IMR-90 (cell line): ENCODE results near the gene MYO10. TPM values are rescaled to one million over a fixed set of nuclear protein-coding genes. Genes with fewer than 3 reads are reported as not detected.

Source experiments
- ATAC-seq: fragments of 200-7000 bp; cut with Tn5 transposase; 2 replicates; pipeline ENCODE4 v1.9.1; 2020; ENCODE audit warnings: low read depth, mild to moderate bottlenecking, moderate library complexity
- BruUV-seq: library from RNA; stranded (reverse); fragments of 400-500 nt; replicated peaks from 2 replicates; lab custom pipeline; 2021; lab: Mats Ljungman, UMichigan
- CTCF ChIA-PET: fragments of 300-600 bp; formaldehyde crosslinking; extraction: SDS; loops from one replicate; lab custom pipeline; 2021; ENCODE audit warnings: antibody characterized with exemption; lab: Yijun Ruan, JAX
- POLR2A ChIA-PET: fragments of 300-600 bp; sonication (Branson Sonifier 250); formaldehyde crosslinking; loops from one replicate; lab custom pipeline; 2022; ENCODE audit warnings: antibody characterized with exemption; ENCODE audit not compliant: unreplicated experiment; lab: Charles Lee
- DNase-seq: peaks from one replicate; pipeline ENCODE4 v3.0.0; 2013
- H2AFZ ChIP-seq: replicated peaks from 2 replicates; pipeline ENCODE3; 2013; ENCODE audit warnings: low read length, mild to moderate bottlenecking; ENCODE audit not compliant: poor library complexity
- H2AK5ac ChIP-seq: 2 replicates; pipeline ENCODE4 v1.6.1; 2013; ENCODE audit warnings: low read depth, low read length, inconsistent platforms
- H2AK9ac ChIP-seq: replicated peaks from 2 replicates; pipeline ENCODE3; 2013; ENCODE audit warnings: mild to moderate bottlenecking, low read depth, low read length, moderate library complexity; ENCODE audit not compliant: poor library complexity
- H2BK120ac ChIP-seq: 2 replicates; pipeline ENCODE4 v1.6.1; 2013; ENCODE audit warnings: low read depth, low read length, inconsistent platforms
- H2BK15ac ChIP-seq: 3 replicates; pipeline ENCODE4 v1.6.1; 2013; ENCODE audit warnings: low read depth, low read length, inconsistent platforms
- H2BK20ac ChIP-seq: 2 replicates; pipeline ENCODE4 v1.6.1; 2013; ENCODE audit warnings: low read depth, mild to moderate bottlenecking, inconsistent platforms, low read length, moderate library complexity
- H2BK5ac ChIP-seq: 2 replicates; pipeline ENCODE4 v1.6.1; 2013; ENCODE audit warnings: mild to moderate bottlenecking, low read depth, low read length, inconsistent platforms; ENCODE audit not compliant: poor library complexity, severe bottlenecking
- H3K14ac ChIP-seq: replicated peaks from 2 replicates; pipeline ENCODE4 v1.6.1; 2013; ENCODE audit warnings: low read depth, low read length, inconsistent platforms
- H3K18ac ChIP-seq: 2 replicates; pipeline ENCODE4 v1.6.1; 2013; ENCODE audit warnings: low read depth, low read length, control low read depth
- H3K23ac ChIP-seq: 2 replicates; pipeline ENCODE4 v1.6.1; 2013; ENCODE audit warnings: low read depth, low read length, inconsistent platforms
- H3K27ac ChIP-seq: 2 replicates; pipeline ENCODE4 v1.5.1; 2013; ENCODE audit warnings: mild to moderate bottlenecking, control low read depth, low read length; ENCODE audit not compliant: insufficient read depth
- H3K27me3 ChIP-seq: 2 replicates; pipeline ENCODE4 v1.6.1; 2013; ENCODE audit warnings: low read length; ENCODE audit not compliant: control insufficient read depth, insufficient read depth
- H3K36me3 ChIP-seq: 2 replicates; pipeline ENCODE4 v1.6.1; 2013; ENCODE audit warnings: low read length, mixed read lengths; ENCODE audit not compliant: control insufficient read depth, insufficient read depth
- H3K4ac ChIP-seq: 2 replicates; pipeline ENCODE4 v1.6.1; 2013; ENCODE audit warnings: low read depth, low read length, inconsistent platforms
- H3K4me1 ChIP-seq: 2 replicates; pipeline ENCODE4 v1.6.1; 2013; ENCODE audit warnings: low read length, mixed read lengths; ENCODE audit not compliant: control insufficient read depth, insufficient read depth
- H3K4me2 ChIP-seq: 2 replicates; pipeline ENCODE4 v1.6.1; 2013; ENCODE audit warnings: low read depth, mild to moderate bottlenecking, control low read depth, low read length, moderate library complexity
- H3K4me3 ChIP-seq: 2 replicates; pipeline ENCODE4 v1.5.1; 2013; ENCODE audit warnings: low read depth, mild to moderate bottlenecking, control low read depth, low read length, moderate library complexity; ENCODE audit not compliant: insufficient read depth
- H3K56ac ChIP-seq: 2 replicates; pipeline ENCODE4 v1.6.1; 2013; ENCODE audit warnings: low read length, inconsistent platforms; ENCODE audit not compliant: insufficient read depth; ENCODE audit errors: extremely low read depth
- H3K79me1 ChIP-seq, 2 experiments: 2 replicates each; pipeline ENCODE4 v1.6.1; 2013; ENCODE audit warnings: low read length in 2 of 2, inconsistent platforms in 1 of 2, low read depth in 1 of 2
- H3K9ac ChIP-seq: 2 replicates; pipeline ENCODE4 v1.6.1; 2013; ENCODE audit warnings: low read depth, low read length, control low read depth
- H3K9me1 ChIP-seq: 2 replicates; pipeline ENCODE4 v1.6.1; 2013; ENCODE audit warnings: low read length, inconsistent platforms; ENCODE audit not compliant: insufficient read depth
- H3K9me3 ChIP-seq: 2 replicates; pipeline ENCODE4 v1.6.1; 2013; ENCODE audit warnings: low read length; ENCODE audit not compliant: control insufficient read depth, insufficient read depth
- H4K20me1 ChIP-seq: 2 replicates; pipeline ENCODE4 v1.6.1; 2013; ENCODE audit warnings: low read length, inconsistent platforms; ENCODE audit not compliant: insufficient read depth
- H4K5ac ChIP-seq: 2 replicates; pipeline ENCODE4 v1.6.1; 2013; ENCODE audit warnings: mild to moderate bottlenecking, low read depth, low read length, control low read depth
- H4K8ac ChIP-seq, 2 experiments: 2 replicates each; pipeline ENCODE4 v1.6.1; 2013; ENCODE audit warnings: low read depth in 2 of 2, low read length in 2 of 2, control low read depth in 1 of 2, inconsistent platforms in 1 of 2
- H4K91ac ChIP-seq: 2 replicates; pipeline ENCODE4 v1.6.1; 2013; ENCODE audit warnings: low read depth, low read length, inconsistent platforms; ENCODE audit not compliant: insufficient read depth
- FOS ChIP-seq: fragments of 150-350 bp; IDR thresholded peaks from 2 replicates; pipeline ENCODE4 v1.6.1; 2016; ENCODE audit warnings: low read depth, low read length
- WGBS, 2 experiments: methylation state at CpG; one replicate each; pipeline versions ENCODE4 v1.1.5 to v1.1.7; 2013; ENCODE audit warnings: missing lambda C conversion rate in 2 of 2; ENCODE audit not compliant: insufficient read length in 1 of 2; ENCODE audit errors: extremely low coverage in 2 of 2; 5-methylcytosine and 5-hydroxymethylcytosine counted together
- dilution Hi-C: fragments of 300-500 bp; cut with HindIII; formaldehyde crosslinking; loops from one replicate; pipeline ENCODE4 v1.14.3; 2018; ENCODE audit warnings: low sequenced_read_pairs; ENCODE audit not compliant: unreplicated experiment
- in situ Hi-C: fragments of 300-500 bp; cut with MboI; formaldehyde crosslinking; loops from 3 replicates; pipeline ENCODE4 v1.14.3; 2019; ENCODE audit warnings: low sequenced_read_pairs, inconsistent platforms, mixed read lengths
- intact Hi-C: fragments of 100-400 bp; cut with micrococcal nuclease; formaldehyde crosslinking; loops from 2 replicates; pipeline ENCODE4 v1.10.0; 2022
- polyA plus RNA-seq, 3 experiments: library from polyadenylated mRNA; depleted of rRNA; stranded (reverse); fragments of >200 nt; gene quantifications; 2 replicates each; pipeline ENCODE4 v1.2.3, GENCODE V29; 2012; ENCODE audit warnings: low replicate concordance in 1 of 3
- total RNA-seq: library from RNA; depleted of rRNA; stranded (reverse); fragments of >200 nt; gene quantifications from 2 replicates; pipeline ENCODE4 v1.2.3, GENCODE V29; 2012

The MYO10 gene
- total and polyA plus RNA-seq, 2 of the 4 experiments (the other 2 are of a cell fraction) = 39.9 to 115 TPM

- Histone ChIP-seq H3K9me3 (no peaks in the 10 kb centered on the region), H3K14ac (no peak overlapping the region), H3K9ac (no peak overlapping the region), H3K4ac (no peak overlapping the region), H2AK9ac (no peak overlapping the region), H3K27me3 (no peaks in the 10 kb centered on the region), H3K27ac (no peak overlapping the region), H3K36me3 (peaks cover 32% of the 10 kb centered on the region), H3K4me2 (no peak overlapping the region), H4K91ac (no peak overlapping the region), H2BK20ac (no peak overlapping the region), H4K5ac (no peak overlapping the region), H2AK5ac (no peak overlapping the region), H4K8ac (no peak overlapping the region), H3K4me1 (peaks cover 10% of the 10 kb centered on the region), H3K79me1 (peaks cover 27 to 78% of the 10 kb centered on the region in 2 experiments), H2BK120ac (no peak overlapping the region), H3K18ac (no peak overlapping the region), H3K23ac (no peak overlapping the region), H2AFZ (no peak overlapping the region), H4K20me1 (peaks cover 52% of the 10 kb centered on the region), H2BK15ac (no peak overlapping the region), H2BK5ac (no peak overlapping the region), H3K4me3 (no peak overlapping the region), H3K56ac (no peak overlapping the region), H3K9me1 (peaks cover 24% of the 10 kb centered on the region)
- in situ Hi-C loops (no loop called here), dilution Hi-C loops (no loop called here), intact Hi-C loops (no loop called here)
- ChIA-PET POLR2A (interaction anchor here (0.5 kb wide), 1 partner anchor 405 kb away, joined by 7 read pairs; no protein-coding TSS in a partner anchor), CTCF (interaction anchor here (1.0 kb wide), 1 partner anchor 22 kb away, joined by 4 read pairs; no protein-coding TSS in a partner anchor)
- DNase-seq (peak; percentile 14), ATAC-seq (peak; percentile 25; the same call in 1 of the 2 replicates)
- BruUV-seq = no TSS peak
- TF ChIP-seq FOS = no peak
- no CpG with 5 or more reads among the region's 2 CpGs for WGBS, 2 experiments
Observed at GRCh38 chr5:16712620-16713019, 223.5 kb downstream of the MYO10 start.
